ENCODE results near the gene PTPRJ. TPM values are rescaled to one million over a fixed set of nuclear protein-coding genes. Genes with fewer than 3 reads are reported as not detected.
A peak's percentile ranks its signal among the peaks of the same experiment; 100 is the strongest.

The PTPRJ gene
- total and polyA plus RNA-seq, 9 of the 15 experiments (the other 6 are each of a cell fraction or from before 2014, with no cell fraction given), result 0.56 to 10.7 (median 4.8) TPM

DNA sequence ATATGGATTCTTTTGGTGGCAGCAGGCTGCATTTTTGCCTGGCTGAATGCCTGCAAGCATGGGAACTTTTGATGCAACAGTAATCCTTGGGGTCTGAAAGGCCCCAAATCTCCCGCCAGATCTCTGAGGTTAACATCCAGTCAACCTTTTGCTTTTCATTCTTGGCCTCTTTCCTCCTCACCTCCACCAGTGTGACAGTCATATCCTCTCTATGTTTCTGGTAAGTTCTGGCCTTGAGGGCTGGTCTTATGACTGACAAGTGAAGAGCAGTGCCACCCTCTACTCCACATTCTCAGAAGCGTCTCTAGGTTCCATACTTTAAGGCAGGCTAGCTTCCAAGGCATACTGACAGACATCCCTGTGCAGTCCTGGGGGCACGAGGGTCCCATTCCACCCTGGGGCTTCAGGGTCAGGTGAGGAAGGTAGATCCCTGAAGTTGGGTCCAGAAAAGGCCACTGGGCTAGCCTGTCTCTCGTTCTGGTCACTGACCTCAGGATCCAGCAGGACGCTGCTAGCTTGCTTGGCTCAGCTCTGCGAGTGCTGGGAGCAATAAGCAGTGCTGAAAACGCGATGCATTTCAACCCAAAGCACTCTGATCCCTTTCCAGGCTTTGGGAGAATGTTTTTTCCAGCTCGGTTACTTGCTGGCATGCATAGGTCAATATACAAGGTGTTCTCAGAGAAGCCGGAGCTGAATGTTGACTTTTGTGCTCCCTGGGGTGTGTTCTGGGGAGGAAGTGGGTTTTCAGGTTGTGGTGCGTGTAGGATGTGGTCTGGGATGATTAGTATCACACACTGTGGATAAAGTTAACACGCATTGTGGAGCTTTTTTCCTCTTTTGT lies 75.2 kb downstream of the PTPRJ start (continued):
- TF ChIP-seq ZBTB12 (CRISPR knock-in tag; IDR thresholded peaks at IDR 0.05) (no peak), RBM14 (IDR thresholded peaks at IDR 0.05; ENCODE audit: borderline replicate concordance, insufficient read depth, low read depth, low read length) (no peak), TFE3 (CRISPR knock-in tag; IDR thresholded peaks at IDR 0.05) (no peak), PYGO2 (tag; IDR thresholded peaks at IDR 0.05) (no peak), CEBPB (tag; IDR thresholded peaks at IDR 0.05) (0 out of 2 replicates have a peak, but pooled peaks have one; percentile 45), GATAD2B (IDR thresholded peaks at IDR 0.05; ENCODE audit: borderline replicate concordance) (no peak), MTF1 (CRISPR knock-in tag; IDR thresholded peaks at IDR 0.05; ENCODE audit: borderline replicate concordance) (no peak), ZNF561 (CRISPR knock-in tag; conservative IDR thresholded peaks at IDR 0.05) (no peak), FOXJ3 (CRISPR knock-in tag; IDR thresholded peaks at IDR 0.05) (no peak), ID3 (CRISPR knock-in tag; IDR thresholded peaks at IDR 0.05) (no peak), ID3 (tag; IDR thresholded peaks at IDR 0.05) (no peak), KAT2B (IDR thresholded peaks at IDR 0.05; ENCODE audit: low read depth, low read length) (no peak)
- TF ChIP-seq, protein P1, sequence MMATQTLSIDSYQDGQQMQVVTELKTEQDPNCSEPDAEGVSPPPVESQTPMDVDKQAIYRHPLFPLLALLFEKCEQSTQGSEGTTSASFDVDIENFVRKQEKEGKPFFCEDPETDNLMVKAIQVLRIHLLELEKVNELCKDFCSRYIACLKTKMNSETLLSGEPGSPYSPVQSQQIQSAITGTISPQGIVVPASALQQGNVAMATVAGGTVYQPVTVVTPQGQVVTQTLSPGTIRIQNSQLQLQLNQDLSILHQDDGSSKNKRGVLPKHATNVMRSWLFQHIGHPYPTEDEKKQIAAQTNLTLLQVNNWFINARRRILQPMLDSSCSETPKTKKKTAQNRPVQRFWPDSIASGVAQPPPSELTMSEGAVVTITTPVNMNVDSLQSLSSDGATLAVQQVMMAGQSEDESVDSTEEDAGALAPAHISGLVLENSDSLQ (IDR thresholded peaks at IDR 0.05), result peak; percentile 54
- TF ChIP-seq, protein P2, sequence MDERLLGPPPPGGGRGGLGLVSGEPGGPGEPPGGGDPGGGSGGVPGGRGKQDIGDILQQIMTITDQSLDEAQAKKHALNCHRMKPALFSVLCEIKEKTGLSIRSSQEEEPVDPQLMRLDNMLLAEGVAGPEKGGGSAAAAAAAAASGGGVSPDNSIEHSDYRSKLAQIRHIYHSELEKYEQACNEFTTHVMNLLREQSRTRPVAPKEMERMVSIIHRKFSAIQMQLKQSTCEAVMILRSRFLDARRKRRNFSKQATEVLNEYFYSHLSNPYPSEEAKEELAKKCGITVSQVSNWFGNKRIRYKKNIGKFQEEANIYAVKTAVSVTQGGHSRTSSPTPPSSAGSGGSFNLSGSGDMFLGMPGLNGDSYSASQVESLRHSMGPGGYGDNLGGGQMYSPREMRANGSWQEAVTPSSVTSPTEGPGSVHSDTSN (CRISPR knock-in tag; IDR thresholded peaks at IDR 0.05; ENCODE audit: low read depth), result no peak
- TF ChIP-seq, protein P2 (tag; conservative IDR thresholded peaks at IDR 0.05; ENCODE audit: low read depth), result no peak
- TF ChIP-seq, protein P3, sequence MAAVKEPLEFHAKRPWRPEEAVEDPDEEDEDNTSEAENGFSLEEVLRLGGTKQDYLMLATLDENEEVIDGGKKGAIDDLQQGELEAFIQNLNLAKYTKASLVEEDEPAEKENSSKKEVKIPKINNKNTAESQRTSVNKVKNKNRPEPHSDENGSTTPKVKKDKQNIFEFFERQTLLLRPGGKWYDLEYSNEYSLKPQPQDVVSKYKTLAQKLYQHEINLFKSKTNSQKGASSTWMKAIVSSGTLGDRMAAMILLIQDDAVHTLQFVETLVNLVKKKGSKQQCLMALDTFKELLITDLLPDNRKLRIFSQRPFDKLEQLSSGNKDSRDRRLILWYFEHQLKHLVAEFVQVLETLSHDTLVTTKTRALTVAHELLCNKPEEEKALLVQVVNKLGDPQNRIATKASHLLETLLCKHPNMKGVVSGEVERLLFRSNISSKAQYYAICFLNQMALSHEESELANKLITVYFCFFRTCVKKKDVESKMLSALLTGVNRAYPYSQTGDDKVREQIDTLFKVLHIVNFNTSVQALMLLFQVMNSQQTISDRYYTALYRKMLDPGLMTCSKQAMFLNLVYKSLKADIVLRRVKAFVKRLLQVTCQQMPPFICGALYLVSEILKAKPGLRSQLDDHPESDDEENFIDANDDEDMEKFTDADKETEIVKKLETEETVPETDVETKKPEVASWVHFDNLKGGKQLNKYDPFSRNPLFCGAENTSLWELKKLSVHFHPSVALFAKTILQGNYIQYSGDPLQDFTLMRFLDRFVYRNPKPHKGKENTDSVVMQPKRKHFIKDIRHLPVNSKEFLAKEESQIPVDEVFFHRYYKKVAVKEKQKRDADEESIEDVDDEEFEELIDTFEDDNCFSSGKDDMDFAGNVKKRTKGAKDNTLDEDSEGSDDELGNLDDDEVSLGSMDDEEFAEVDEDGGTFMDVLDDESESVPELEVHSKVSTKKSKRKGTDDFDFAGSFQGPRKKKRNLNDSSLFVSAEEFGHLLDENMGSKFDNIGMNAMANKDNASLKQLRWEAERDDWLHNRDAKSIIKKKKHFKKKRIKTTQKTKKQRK (IDR thresholded peaks at IDR 0.05; ENCODE audit: borderline replicate concordance, low read depth, low read length), result no peak

Data from K562 (cell line).